ENCODE measurements around the gene ZSCAN21. TPM values are rescaled to one million over a fixed set of nuclear protein-coding genes. Genes with fewer than 3 reads are reported as not detected.

The ZSCAN21 gene
- total RNA-seq, 1 donor, result 11.7 TPM

GRCh38 chr7:100090527-100091410 is 41.2 kb downstream of the ZSCAN21 start:
- DNase-seq (ENCODE audit: low read depth), result no peak
- TF ChIP-seq CTCF (IDR thresholded peaks at IDR 0.05; ENCODE audit: insufficient read depth, low read depth, low read length), result no peak
- H3K4me3 ChIP-seq (ENCODE audit: low read depth, low read length), result peak overlapping the region; percentile 2

GRCh38 chr7:100091411-100092181 is 42.0 kb downstream of the ZSCAN21 start:
- no peak for TF ChIP-seq CTCF (IDR thresholded peaks at IDR 0.05; ENCODE audit: insufficient read depth, low read depth, low read length)
- DNase-seq (ENCODE audit: low read depth), result no peak
- no peak overlapping the region for H3K4me3 ChIP-seq (ENCODE audit: low read depth, low read length)

GRCh38 chr7:100093054-100093453 is 43.5 kb downstream of the ZSCAN21 start:
- no peak for DNase-seq (ENCODE audit: low read depth)
- no peak overlapping the region for H3K4me3 ChIP-seq (ENCODE audit: low read depth, low read length)
- no peak for TF ChIP-seq CTCF (IDR thresholded peaks at IDR 0.05; ENCODE audit: insufficient read depth, low read depth, low read length)

GRCh38 chr7:100093498-100093897 is 43.9 kb downstream of the ZSCAN21 start:
- no peak for TF ChIP-seq CTCF (IDR thresholded peaks at IDR 0.05; ENCODE audit: insufficient read depth, low read depth, low read length)
- H3K4me3 ChIP-seq (ENCODE audit: low read depth, low read length), result no peak overlapping the region
- no peak for DNase-seq (ENCODE audit: low read depth)

GRCh38 chr7:100093925-100094486 is 44.4 kb downstream of the ZSCAN21 start:
- no peak overlapping the region for H3K4me3 ChIP-seq (ENCODE audit: low read depth, low read length)
- no peak for DNase-seq (ENCODE audit: low read depth)
- no peak for TF ChIP-seq CTCF (IDR thresholded peaks at IDR 0.05; ENCODE audit: insufficient read depth, low read depth, low read length)

- H3K4me3 ChIP-seq (ENCODE audit: low read depth, low read length), result no peak overlapping the region
- no peak for TF ChIP-seq CTCF (IDR thresholded peaks at IDR 0.05; ENCODE audit: insufficient read depth, low read depth, low read length)
- DNase-seq (ENCODE audit: low read depth), result no peak
Measured at GRCh38 chr7:100095289-100095688, 45.7 kb downstream of the ZSCAN21 start.

Data from fibroblast of villous mesenchyme (primary cell).